ENCODE data around the gene SIPA1L2. TPM values are rescaled to one million over a fixed set of nuclear protein-coding genes. Genes with fewer than 3 reads are reported as not detected.
"Not testable (repeated sequence)": the region's sequence is repeated elsewhere in the genome, so short reads cannot be mapped to it uniquely, and the experiment has no call there.

SIPA1L2 gene
- total RNA-seq, 3 donors from 2014 or later (not counting 1 experiment from before 2014, with no cell fraction given), result 1.5 to 2.3 (median 1.6) TPM

DNA sequence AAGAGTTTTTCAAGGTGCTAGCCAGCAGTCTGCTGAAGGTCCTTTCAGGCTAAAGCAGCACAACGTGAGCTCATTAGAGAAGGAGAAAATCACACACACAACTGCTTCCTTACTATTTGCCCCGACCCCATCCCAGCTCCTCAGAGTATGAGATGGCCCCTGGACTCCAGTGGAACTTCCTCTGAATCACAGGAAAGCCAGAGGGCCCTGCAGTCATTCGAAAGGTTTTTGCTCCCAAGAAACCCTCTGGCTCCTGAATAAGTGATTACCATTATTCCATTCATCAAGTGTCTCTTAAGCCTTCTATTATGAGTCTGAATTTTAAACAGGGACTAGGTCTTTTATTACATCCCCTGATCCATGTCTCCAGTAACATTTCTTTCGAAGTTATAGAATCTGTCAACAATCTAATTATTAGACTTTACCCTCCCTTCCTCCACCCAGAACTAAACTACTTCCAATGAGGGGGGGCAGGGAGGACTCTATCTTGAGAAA lies 14.6 kb downstream of the SIPA1L2 start:
- peaks cover 11 to 39% of the 10 kb centered on the region in 2 donors for H3K27me3 Mint-ChIP-seq (ENCODE audit: low read depth in 2 of 2)
- TF ChIP-seq, protein P1, sequence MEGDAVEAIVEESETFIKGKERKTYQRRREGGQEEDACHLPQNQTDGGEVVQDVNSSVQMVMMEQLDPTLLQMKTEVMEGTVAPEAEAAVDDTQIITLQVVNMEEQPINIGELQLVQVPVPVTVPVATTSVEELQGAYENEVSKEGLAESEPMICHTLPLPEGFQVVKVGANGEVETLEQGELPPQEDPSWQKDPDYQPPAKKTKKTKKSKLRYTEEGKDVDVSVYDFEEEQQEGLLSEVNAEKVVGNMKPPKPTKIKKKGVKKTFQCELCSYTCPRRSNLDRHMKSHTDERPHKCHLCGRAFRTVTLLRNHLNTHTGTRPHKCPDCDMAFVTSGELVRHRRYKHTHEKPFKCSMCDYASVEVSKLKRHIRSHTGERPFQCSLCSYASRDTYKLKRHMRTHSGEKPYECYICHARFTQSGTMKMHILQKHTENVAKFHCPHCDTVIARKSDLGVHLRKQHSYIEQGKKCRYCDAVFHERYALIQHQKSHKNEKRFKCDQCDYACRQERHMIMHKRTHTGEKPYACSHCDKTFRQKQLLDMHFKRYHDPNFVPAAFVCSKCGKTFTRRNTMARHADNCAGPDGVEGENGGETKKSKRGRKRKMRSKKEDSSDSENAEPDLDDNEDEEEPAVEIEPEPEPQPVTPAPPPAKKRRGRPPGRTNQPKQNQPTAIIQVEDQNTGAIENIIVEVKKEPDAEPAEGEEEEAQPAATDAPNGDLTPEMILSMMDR (IDR thresholded peaks at IDR 0.05), result no peak
- Histone ChIP-seq H3K4me1 (ENCODE audit: control insufficient read depth, insufficient read depth, low read length) (no peaks in the 10 kb centered on the region), H3K36me3 (ENCODE audit: control insufficient read depth, insufficient read depth, low read length) (no peaks in the 10 kb centered on the region), H3K4me3 (ENCODE audit: low read length) (no peak overlapping the region), H3K27me3 (ENCODE audit: control insufficient read depth, insufficient read depth, low read length) (no peaks in the 10 kb centered on the region), H3K27ac (ENCODE audit: low read length) (no peak overlapping the region), H3K9me3 (ENCODE audit: control insufficient read depth, insufficient read depth, low read length) (no peaks in the 10 kb centered on the region)
- no peak overlapping the region for H3K4me3 Mint-ChIP-seq
- no peaks in the 10 kb centered on the region for H3K4me1 Mint-ChIP-seq
- ATAC-seq (no peak), DNase-seq (no peak)
- intact Hi-C loops (cut with micrococcal nuclease), result no loop called here
- H3K9me3 Mint-ChIP-seq, result no peaks in the 10 kb centered on the region
- no peaks in the 10 kb centered on the region for H3K36me3 Mint-ChIP-seq
- WGBS (ENCODE audit: insufficient coverage), result 77% methylated on average over 3 of the region's 4 CpGs
- H3K27ac Mint-ChIP-seq, result no peak overlapping the region

DNA sequence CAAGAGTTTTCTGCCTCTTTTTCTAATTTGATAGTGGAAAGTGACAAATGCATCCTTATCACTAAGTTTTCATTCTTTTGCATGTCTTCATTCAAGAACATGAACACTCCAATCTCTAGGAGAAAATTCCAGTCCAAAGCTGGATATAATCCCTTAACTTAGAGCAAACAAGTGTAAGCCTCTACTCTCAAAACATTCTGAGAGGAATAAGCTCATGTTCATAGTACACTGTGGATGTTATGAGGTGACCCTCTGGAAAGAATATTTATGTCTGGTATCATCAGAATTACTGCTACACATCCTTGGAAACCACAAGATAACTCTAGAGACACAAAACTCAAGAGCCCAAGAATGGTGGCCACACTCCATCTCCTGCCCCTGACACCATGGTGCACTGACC lies 15.1 kb downstream of the SIPA1L2 start:
- DNase-seq (no peak), ATAC-seq (no peak)
- intact Hi-C loops (cut with micrococcal nuclease), result no loop called here
- Mint-ChIP-seq H3K27ac (no peak overlapping the region), H3K36me3 (no peaks in the 10 kb centered on the region), H3K9me3 (no peaks in the 10 kb centered on the region), H3K4me1 (no peaks in the 10 kb centered on the region), H3K27me3 (ENCODE audit: low read depth in 2 of 2) (peaks cover 7 to 35% of the 10 kb centered on the region in 2 donors), H3K4me3 (no peak overlapping the region)
- Histone ChIP-seq H3K27me3 (ENCODE audit: control insufficient read depth, insufficient read depth, low read length) (no peaks in the 10 kb centered on the region), H3K4me3 (ENCODE audit: low read length) (no peak overlapping the region), H3K36me3 (ENCODE audit: control insufficient read depth, insufficient read depth, low read length) (no peaks in the 10 kb centered on the region), H3K9me3 (ENCODE audit: control insufficient read depth, insufficient read depth, low read length) (no peaks in the 10 kb centered on the region), H3K27ac (ENCODE audit: low read length) (no peak overlapping the region), H3K4me1 (ENCODE audit: control insufficient read depth, insufficient read depth, low read length) (no peaks in the 10 kb centered on the region)
- TF ChIP-seq, protein P1 (IDR thresholded peaks at IDR 0.05), result no peak

DNA sequence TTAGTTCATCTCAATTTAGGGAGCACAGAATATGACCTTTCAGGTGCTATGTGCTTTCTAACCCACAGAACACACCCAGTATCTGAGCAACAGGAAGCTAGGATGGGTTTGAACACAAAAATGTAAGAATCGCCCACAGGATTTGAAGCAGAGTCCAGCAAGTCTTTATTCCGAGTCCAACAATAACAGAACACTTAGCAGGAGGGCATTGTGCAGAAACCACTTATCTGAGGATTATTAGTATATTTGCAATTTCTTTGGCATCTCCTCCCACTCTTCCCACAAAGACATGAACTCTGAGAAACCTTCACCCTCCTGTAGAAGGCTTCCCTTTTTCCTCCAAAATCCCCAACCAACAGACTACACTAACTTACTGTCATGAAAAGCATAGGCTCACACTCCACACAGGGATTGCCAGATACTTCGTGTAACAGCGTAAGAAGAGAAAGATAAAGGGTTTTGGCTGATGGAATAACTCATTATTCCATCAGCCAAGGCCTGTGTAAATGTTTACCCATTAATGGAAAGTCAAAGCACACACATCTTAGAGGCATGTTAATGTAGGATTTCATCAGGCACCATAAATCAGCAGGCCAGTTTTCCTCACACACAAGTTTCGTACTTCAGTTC lies 16.1 kb downstream of the SIPA1L2 start:
- H3K9me3 ChIP-seq (ENCODE audit: control insufficient read depth, insufficient read depth, low read length), result no peaks in the 10 kb centered on the region
- Mint-ChIP-seq H3K27me3 (ENCODE audit: low read depth in 2 of 2) (peaks cover 7 to 28% of the 10 kb centered on the region in 2 donors), H3K4me3 (no peak overlapping the region), H3K4me1 (no peaks in the 10 kb centered on the region), H3K36me3 (no peaks in the 10 kb centered on the region), H3K27ac (no peak overlapping the region), H3K9me3 (no peaks in the 10 kb centered on the region)
- no peaks in the 10 kb centered on the region for H3K36me3 ChIP-seq (ENCODE audit: control insufficient read depth, insufficient read depth, low read length)
- no peak overlapping the region for H3K27ac ChIP-seq (ENCODE audit: low read length)
- ATAC-seq (no peak), DNase-seq (no peak)
- intact Hi-C loops (cut with micrococcal nuclease), result no loop called here
- H3K4me1 ChIP-seq (ENCODE audit: control insufficient read depth, insufficient read depth, low read length), result no peaks in the 10 kb centered on the region
- TF ChIP-seq, protein P1 (IDR thresholded peaks at IDR 0.05), result no peak
- no peak overlapping the region for H3K4me3 ChIP-seq (ENCODE audit: low read length)
- H3K27me3 ChIP-seq (ENCODE audit: control insufficient read depth, insufficient read depth, low read length), result no peaks in the 10 kb centered on the region
- WGBS (ENCODE audit: insufficient coverage), result 86% methylated on average over 5 of the region's 5 CpGs

DNA sequence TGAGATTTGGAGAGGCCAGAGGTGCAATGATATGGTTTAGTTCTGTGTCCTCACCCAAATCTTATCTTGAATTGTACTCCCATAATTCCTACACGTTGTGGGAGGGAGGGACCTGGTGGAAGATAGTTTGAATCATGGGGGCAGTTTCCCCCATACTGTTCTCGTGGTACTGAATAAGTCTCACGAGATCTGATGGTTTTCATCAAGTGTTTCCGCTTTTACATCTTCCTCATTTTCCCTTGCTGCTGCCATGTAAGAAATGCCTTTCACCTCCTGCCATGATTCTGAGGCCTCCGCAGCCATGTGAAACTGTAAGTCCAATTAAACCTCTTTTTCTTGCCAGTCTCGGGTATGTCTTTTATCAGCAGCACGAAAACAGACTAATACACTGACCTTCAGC lies 17.1 kb downstream of the SIPA1L2 start:
- DNase-seq; H3K9me3 ChIP-seq (ENCODE audit: control insufficient read depth, insufficient read depth, low read length); H3K36me3 Mint-ChIP-seq; H3K27ac ChIP-seq (ENCODE audit: low read length); intact Hi-C loops (cut with micrococcal nuclease); H3K4me1 ChIP-seq (ENCODE audit: control insufficient read depth, insufficient read depth, low read length); H3K4me3 Mint-ChIP-seq; ATAC-seq; H3K9me3 Mint-ChIP-seq; H3K4me1 Mint-ChIP-seq; H3K27ac Mint-ChIP-seq; H3K4me3 ChIP-seq (ENCODE audit: low read length); H3K36me3 ChIP-seq (ENCODE audit: control insufficient read depth, insufficient read depth, low read length); H3K27me3 ChIP-seq (ENCODE audit: control insufficient read depth, insufficient read depth, low read length): not testable (repeated sequence)
- peaks cover 7 to 22% of the 10 kb centered on the region in 2 donors for H3K27me3 Mint-ChIP-seq (ENCODE audit: low read depth in 2 of 2)
- WGBS (ENCODE audit: insufficient coverage), result 91% methylated on average over 6 of the region's 7 CpGs
